HFF-Myc (cell line): Measurements from ENCODE around the gene GSC.
"Not testable (repeated sequence)": the region's sequence is repeated elsewhere in the genome, so short reads cannot be mapped to it uniquely, and the experiment has no call there.

Source experiments
- DNase-seq: peaks from one replicate; pipeline ENCODE4 v3.0.0-alpha.2; 2011; ENCODE audit warnings: low read depth; ENCODE audit errors: extremely low read depth
- H3K4me3 ChIP-seq: replicated peaks from 2 replicates; pipeline ENCODE4 v1.5.1; 2011; ENCODE audit warnings: low read depth, mild to moderate bottlenecking, control low read depth, low read length
- TF ChIP-seq, protein P1 (sequence below): IDR thresholded peaks from 2 replicates; pipeline ENCODE4 v1.5.1; 2012; ENCODE audit warnings: mild to moderate bottlenecking, low read depth, low read length, control low read depth; ENCODE audit errors: missing control alignments

Gene GSC

DNA sequence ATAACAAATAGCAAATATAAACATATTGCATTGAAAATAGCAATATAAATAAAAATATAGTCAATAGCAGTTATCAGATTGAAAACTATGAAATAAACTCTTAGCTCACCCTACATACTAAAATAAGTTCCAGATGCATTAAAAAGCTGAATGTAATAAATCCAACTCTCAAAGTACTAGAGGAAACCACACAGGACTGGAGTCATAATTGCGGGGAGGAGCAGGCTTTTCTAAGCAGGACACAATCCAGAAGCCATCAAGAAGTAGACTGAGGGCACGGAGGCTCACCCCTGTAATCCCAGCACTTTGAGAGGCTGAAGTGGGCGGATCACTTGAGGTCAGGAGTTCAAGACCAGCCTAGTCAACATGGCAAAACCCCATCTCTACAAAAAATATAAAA lies 22.2 kb downstream of the GSC start:
- DNase-seq: no peak
- H3K4me3 ChIP-seq: no peak overlapping the region
- TF ChIP-seq, protein P1, sequence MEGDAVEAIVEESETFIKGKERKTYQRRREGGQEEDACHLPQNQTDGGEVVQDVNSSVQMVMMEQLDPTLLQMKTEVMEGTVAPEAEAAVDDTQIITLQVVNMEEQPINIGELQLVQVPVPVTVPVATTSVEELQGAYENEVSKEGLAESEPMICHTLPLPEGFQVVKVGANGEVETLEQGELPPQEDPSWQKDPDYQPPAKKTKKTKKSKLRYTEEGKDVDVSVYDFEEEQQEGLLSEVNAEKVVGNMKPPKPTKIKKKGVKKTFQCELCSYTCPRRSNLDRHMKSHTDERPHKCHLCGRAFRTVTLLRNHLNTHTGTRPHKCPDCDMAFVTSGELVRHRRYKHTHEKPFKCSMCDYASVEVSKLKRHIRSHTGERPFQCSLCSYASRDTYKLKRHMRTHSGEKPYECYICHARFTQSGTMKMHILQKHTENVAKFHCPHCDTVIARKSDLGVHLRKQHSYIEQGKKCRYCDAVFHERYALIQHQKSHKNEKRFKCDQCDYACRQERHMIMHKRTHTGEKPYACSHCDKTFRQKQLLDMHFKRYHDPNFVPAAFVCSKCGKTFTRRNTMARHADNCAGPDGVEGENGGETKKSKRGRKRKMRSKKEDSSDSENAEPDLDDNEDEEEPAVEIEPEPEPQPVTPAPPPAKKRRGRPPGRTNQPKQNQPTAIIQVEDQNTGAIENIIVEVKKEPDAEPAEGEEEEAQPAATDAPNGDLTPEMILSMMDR: no peak

DNA sequence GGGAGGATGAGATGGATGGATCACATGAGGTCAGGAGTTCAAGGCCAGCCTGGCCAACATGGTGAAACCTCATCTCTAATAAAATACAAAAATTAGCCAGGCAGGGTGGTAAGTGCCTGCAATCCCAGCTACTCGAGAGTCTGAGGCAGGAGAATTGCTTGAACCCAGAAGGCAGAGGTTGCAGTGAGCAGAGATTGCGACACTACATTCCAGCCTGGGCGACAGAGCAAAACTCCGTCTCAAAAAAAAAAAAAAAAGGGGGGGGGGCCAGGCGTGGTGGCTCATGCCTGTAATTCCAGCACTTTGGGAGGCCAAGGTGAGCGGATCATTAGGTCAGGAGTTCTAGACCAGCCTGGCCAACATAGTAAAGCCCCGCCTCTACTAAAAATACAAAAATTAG lies 22.8 kb downstream of the GSC start:
- H3K4me3 ChIP-seq, DNase-seq: not testable (repeated sequence)

- no peak for DNase-seq
- no peak overlapping the region for H3K4me3 ChIP-seq
- TF ChIP-seq, protein P1: no peak
Observed at GRCh38 chr14:94746131-94746530, 23.8 kb downstream of the GSC start.

DNA sequence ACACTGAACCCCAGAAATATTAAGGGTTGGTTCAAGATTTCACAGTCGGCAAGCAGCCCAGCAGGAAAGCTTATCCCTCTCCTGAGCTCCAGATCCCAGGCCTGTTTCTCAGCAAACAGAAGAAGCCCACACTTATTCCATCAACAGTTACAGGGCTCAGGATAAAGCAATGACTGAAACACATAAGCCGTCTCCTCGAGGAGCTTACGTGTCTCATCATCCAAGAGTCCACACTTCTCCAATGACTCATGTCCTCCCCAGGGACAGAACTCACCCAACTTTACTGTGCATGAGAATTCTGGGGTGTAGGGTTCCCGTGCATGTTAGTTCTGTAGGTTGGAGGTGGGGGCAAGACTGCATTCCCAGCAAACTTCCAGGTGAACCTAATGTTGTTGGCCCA lies 31.2 kb downstream of the GSC start:
- TF ChIP-seq, protein P1: no peak
- no peak for DNase-seq
- H3K4me3 ChIP-seq: no peak overlapping the region

DNA sequence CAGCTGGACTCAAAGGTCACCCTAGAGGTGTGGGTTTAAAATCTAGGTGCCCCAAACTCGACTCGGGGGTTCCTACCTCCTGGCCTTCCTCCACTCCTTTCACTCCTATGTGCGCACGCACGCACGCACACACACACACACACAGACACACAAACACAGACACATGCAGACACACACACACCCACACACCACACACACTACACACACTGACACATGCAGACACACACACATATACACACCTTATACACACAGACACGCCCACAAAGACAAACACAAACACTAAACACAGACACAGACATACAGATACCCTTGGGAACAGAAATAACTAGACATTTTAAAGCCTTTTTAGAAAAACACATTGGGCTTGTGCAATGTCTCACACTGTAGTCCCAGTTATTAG lies 31.8 kb downstream of the GSC start:
- H3K4me3 ChIP-seq: no peak overlapping the region
- DNase-seq: no peak
- TF ChIP-seq, protein P1: no peak

DNA sequence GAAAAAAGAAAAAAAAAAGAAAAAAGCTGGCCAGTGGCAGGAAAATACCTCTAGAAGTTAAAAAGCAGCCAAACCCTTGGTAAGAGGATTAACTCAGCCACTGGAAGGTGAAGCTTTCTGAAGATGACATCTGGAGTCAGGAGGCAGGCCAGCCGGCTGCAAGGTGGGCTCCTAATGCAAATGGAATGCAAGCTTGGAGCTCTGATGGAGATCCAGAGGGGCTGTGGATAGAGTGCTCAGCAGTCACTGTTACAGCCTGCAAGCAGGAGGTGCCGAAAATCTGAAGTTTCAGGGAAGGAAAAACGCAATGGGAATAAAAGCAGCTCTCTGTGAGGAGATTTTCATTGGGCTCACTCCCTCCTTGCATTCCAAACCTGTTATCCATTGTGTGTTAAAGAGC lies 41.0 kb downstream of the GSC start:
- no peak overlapping the region for H3K4me3 ChIP-seq
- TF ChIP-seq, protein P1: no peak
- no peak for DNase-seq

DNA sequence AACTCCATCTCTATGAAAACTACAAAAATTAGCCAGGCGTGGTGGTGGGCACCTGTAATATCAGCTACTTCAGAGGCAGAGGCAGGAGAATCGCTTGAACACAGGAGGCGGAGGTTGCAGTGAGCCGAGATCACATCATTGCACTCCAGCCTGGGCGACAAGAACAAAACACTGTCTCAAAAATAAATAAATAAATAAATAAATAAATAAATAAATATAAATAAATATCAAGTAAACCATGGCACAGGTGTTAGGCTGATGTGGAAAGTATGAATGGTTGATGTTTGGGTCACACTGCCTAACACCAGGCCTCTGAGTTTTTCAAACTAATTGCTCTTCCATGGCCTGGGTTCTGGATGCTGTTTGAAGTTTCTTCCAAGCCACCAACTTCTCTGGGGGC lies 41.5 kb downstream of the GSC start:
- H3K4me3 ChIP-seq: not testable (repeated sequence)

DNA sequence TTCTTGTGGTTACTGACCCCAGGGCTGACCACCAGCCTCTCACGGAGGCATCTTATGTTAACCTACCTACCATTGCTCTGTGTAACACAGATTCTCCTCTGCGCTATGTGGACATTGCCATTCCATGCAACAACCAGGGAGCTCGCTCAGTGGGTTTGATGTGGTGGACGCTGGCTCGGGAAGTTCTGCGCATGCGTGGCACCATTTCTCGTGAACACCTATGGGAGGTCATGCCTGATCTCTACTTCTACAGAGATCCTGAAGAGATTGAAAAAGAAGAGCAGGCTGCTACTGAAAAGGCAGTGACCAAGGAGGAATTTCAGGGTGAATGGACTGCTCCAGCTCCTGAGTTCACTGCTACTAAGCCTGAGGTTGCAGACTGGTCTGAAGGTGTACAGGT lies 43.3 kb downstream of the GSC start:
- DNase-seq, H3K4me3 ChIP-seq: not testable (repeated sequence)

More for the DNA sequence above, 41.5 kb downstream of the GSC start:
- not testable (repeated sequence) for DNase-seq

- no peak for DNase-seq
- TF ChIP-seq, protein P1: no peak
Observed at GRCh38 chr14:94724993-94725392, 44.9 kb downstream of the GSC start.

More at GRCh38 chr14:94724993-94725392, 44.9 kb downstream of the GSC start:
- H3K4me3 ChIP-seq: no peak overlapping the region
